Effector memory CD8-positive, alpha-beta T cell (primary cell): ENCODE data around the gene NF1.
"Not testable (repeated sequence)": the region's sequence is repeated elsewhere in the genome, so short reads cannot be mapped to it uniquely, and the experiment has no call there.

Experiments
- ATAC-seq: fragments of 150-1000 bp; cut with Tn5 transposase; replicated peaks from 2 replicates; pipeline ENCODE4 v1.10.0; 2021; ENCODE audit warnings: mild to moderate bottlenecking, moderate library complexity
- DNase-seq, 3 experiments: peaks; one replicate each; pipeline ENCODE4 v3.0.0; 2021
- H3K27ac Mint-ChIP-seq, 2 donors: one replicate each; pipeline ENCODE4 v1.8.0; 2022; ENCODE audit warnings: mild to moderate bottlenecking in 2 of 2, mixed read lengths in 2 of 2, moderate library complexity in 2 of 2
- H3K27me3 Mint-ChIP-seq, 2 donors: one replicate each; pipeline ENCODE4 v1.8.0; 2022; ENCODE audit warnings: mixed read lengths in 2 of 2
- H3K36me3 Mint-ChIP-seq: one replicate; pipeline ENCODE4 v1.8.0; 2022; ENCODE audit warnings: mild to moderate bottlenecking, moderate library complexity, mixed read lengths; ENCODE audit not compliant: insufficient read depth
- H3K4me1 Mint-ChIP-seq, 2 donors: one replicate each; pipeline ENCODE4 v1.8.0; 2022; ENCODE audit warnings: low read depth in 2 of 2, mixed read lengths in 2 of 2
- H3K4me3 Mint-ChIP-seq, 2 donors: one replicate each; pipeline ENCODE4 v1.8.0; 2022; ENCODE audit warnings: mild to moderate bottlenecking in 2 of 2, mixed read lengths in 2 of 2, moderate library complexity in 2 of 2
- H3K9me3 Mint-ChIP-seq, 2 donors: one replicate each; pipeline ENCODE4 v1.8.0; 2022; ENCODE audit warnings: mixed read lengths in 2 of 2

The NF1 gene

GRCh38 chr17:31061678-31062077 lies 33.1 kb upstream of the NF1 start:
- no peak for DNase-seq
- H3K4me3 Mint-ChIP-seq, result no peak overlapping the region
- H3K27me3 Mint-ChIP-seq, result no peaks in the 10 kb centered on the region
- H3K36me3 Mint-ChIP-seq, result no peaks in the 10 kb centered on the region
- H3K9me3 Mint-ChIP-seq, result no peaks in the 10 kb centered on the region
- no peak for ATAC-seq
- peaks cover 0 to 6% of the 10 kb centered on the region in 2 donors for H3K4me1 Mint-ChIP-seq
- no peak overlapping the region for H3K27ac Mint-ChIP-seq

GRCh38 chr17:31062346-31062745 lies 32.4 kb upstream of the NF1 start:
- Mint-ChIP-seq H3K9me3 (no peaks in the 10 kb centered on the region), H3K27ac (no peak overlapping the region), H3K4me1 (peaks cover 0 to 6% of the 10 kb centered on the region in 2 donors), H3K27me3 (no peaks in the 10 kb centered on the region), H3K4me3 (no peak overlapping the region), H3K36me3 (no peaks in the 10 kb centered on the region)
- DNase-seq, result no peak
- no peak for ATAC-seq

- Mint-ChIP-seq H3K27me3 (no peaks in the 10 kb centered on the region), H3K4me3 (no peak overlapping the region), H3K27ac (no peak overlapping the region), H3K36me3 (peaks cover 3% of the 10 kb centered on the region), H3K9me3 (no peaks in the 10 kb centered on the region), H3K4me1 (peaks cover 0 to 6% of the 10 kb centered on the region in 2 donors)
- DNase-seq (no peak), ATAC-seq (no peak)
Observed at GRCh38 chr17:31064707-31065106, 30.1 kb upstream of the NF1 start.

- no peak for ATAC-seq
- no peak for DNase-seq
Observed at GRCh38 chr17:31067691-31068184, 27.0 kb upstream of the NF1 start.

GRCh38 chr17:31068291-31068690 lies 26.5 kb upstream of the NF1 start:
- DNase-seq (peak; percentile 32 to 50 (median 34)), ATAC-seq (peak; percentile 66)
- Mint-ChIP-seq H3K36me3 (peaks cover 3% of the 10 kb centered on the region), H3K4me1 (no peaks in the 10 kb centered on the region), H3K9me3 (no peaks in the 10 kb centered on the region), H3K27ac (no peak overlapping the region), H3K4me3 (no peak overlapping the region), H3K27me3 (no peaks in the 10 kb centered on the region)

More at GRCh38 chr17:31067691-31068184, 27.0 kb upstream of the NF1 start:
- H3K4me3 Mint-ChIP-seq, result no peak overlapping the region
- no peaks in the 10 kb centered on the region for H3K9me3 Mint-ChIP-seq
- H3K27ac Mint-ChIP-seq, result no peak overlapping the region
- peaks cover 3% of the 10 kb centered on the region for H3K36me3 Mint-ChIP-seq
- H3K27me3 Mint-ChIP-seq, result no peaks in the 10 kb centered on the region
- no peaks in the 10 kb centered on the region for H3K4me1 Mint-ChIP-seq

- Mint-ChIP-seq H3K36me3 (peaks cover 3% of the 10 kb centered on the region), H3K4me3 (no peak overlapping the region), H3K27ac (no peak overlapping the region), H3K4me1 (no peaks in the 10 kb centered on the region), H3K27me3 (no peaks in the 10 kb centered on the region), H3K9me3 (no peaks in the 10 kb centered on the region)
- DNase-seq (no peak), ATAC-seq (no peak)
Observed at GRCh38 chr17:31072186-31072585, 22.6 kb upstream of the NF1 start.

- ATAC-seq (no peak), DNase-seq (no peak)
- Mint-ChIP-seq H3K36me3 (peaks cover 3% of the 10 kb centered on the region), H3K27me3 (no peaks in the 10 kb centered on the region), H3K9me3 (no peaks in the 10 kb centered on the region), H3K27ac (no peak overlapping the region), H3K4me1 (no peaks in the 10 kb centered on the region), H3K4me3 (no peak overlapping the region)
Observed at GRCh38 chr17:31073411-31073810, 21.4 kb upstream of the NF1 start.

GRCh38 chr17:31074772-31075555 lies 19.8 kb upstream of the NF1 start:
- H3K9me3 Mint-ChIP-seq, result no peaks in the 10 kb centered on the region
- no peaks in the 10 kb centered on the region for H3K36me3 Mint-ChIP-seq
- H3K4me3 Mint-ChIP-seq, result no peak overlapping the region
- no peak overlapping the region for H3K27ac Mint-ChIP-seq
- H3K27me3 Mint-ChIP-seq, result no peaks in the 10 kb centered on the region
- DNase-seq (no peak), ATAC-seq (no peak)
- no peaks in the 10 kb centered on the region for H3K4me1 Mint-ChIP-seq

- no peaks in the 10 kb centered on the region for H3K27me3 Mint-ChIP-seq
- no peak overlapping the region for H3K4me3 Mint-ChIP-seq
- H3K4me1 Mint-ChIP-seq, result no peaks in the 10 kb centered on the region
- H3K36me3 Mint-ChIP-seq, result no peaks in the 10 kb centered on the region
- no peak for ATAC-seq
- DNase-seq, result no peak
- H3K9me3 Mint-ChIP-seq, result no peaks in the 10 kb centered on the region
- peak overlapping the region in 1 of 2 donors; percentile 20 for H3K27ac Mint-ChIP-seq
Observed at GRCh38 chr17:31078290-31078689, 16.5 kb upstream of the NF1 start.

- no peaks in the 10 kb centered on the region for H3K27me3 Mint-ChIP-seq
- H3K27ac Mint-ChIP-seq, result no peak overlapping the region
- no peaks in the 10 kb centered on the region for H3K4me1 Mint-ChIP-seq
- no peaks in the 10 kb centered on the region for H3K36me3 Mint-ChIP-seq
- no peak overlapping the region for H3K4me3 Mint-ChIP-seq
- no peak for ATAC-seq
- H3K9me3 Mint-ChIP-seq, result no peaks in the 10 kb centered on the region
- DNase-seq, result no peak
Observed at GRCh38 chr17:31079731-31080130, 15.0 kb upstream of the NF1 start.

- H3K4me1 Mint-ChIP-seq, result no peaks in the 10 kb centered on the region
- H3K9me3 Mint-ChIP-seq, result no peaks in the 10 kb centered on the region
- H3K27ac Mint-ChIP-seq, result no peak overlapping the region
- no peak overlapping the region for H3K4me3 Mint-ChIP-seq
- no peaks in the 10 kb centered on the region for H3K27me3 Mint-ChIP-seq
- DNase-seq (no peak), ATAC-seq (no peak)
- no peaks in the 10 kb centered on the region for H3K36me3 Mint-ChIP-seq
Observed at GRCh38 chr17:31085563-31085962, 9.2 kb upstream of the NF1 start.

- Mint-ChIP-seq H3K27ac (no peak overlapping the region), H3K9me3 (no peaks in the 10 kb centered on the region), H3K4me3 (no peak overlapping the region), H3K36me3 (no peaks in the 10 kb centered on the region), H3K4me1 (no peaks in the 10 kb centered on the region), H3K27me3 (no peaks in the 10 kb centered on the region)
- ATAC-seq, result no peak
- DNase-seq, result no peak
Observed at GRCh38 chr17:31089471-31089870, 5.3 kb upstream of the NF1 start.

GRCh38 chr17:31090650-31091049 lies 4.1 kb upstream of the NF1 start:
- not testable (repeated sequence) for H3K27me3 Mint-ChIP-seq, H3K4me3 Mint-ChIP-seq, H3K27ac Mint-ChIP-seq, ATAC-seq, H3K36me3 Mint-ChIP-seq, H3K4me1 Mint-ChIP-seq, H3K9me3 Mint-ChIP-seq, DNase-seq

GRCh38 chr17:31092475-31093064 lies 2.2 kb upstream of the NF1 start:
- H3K36me3 Mint-ChIP-seq, result peaks cover 7% of the 10 kb centered on the region
- H3K27me3 Mint-ChIP-seq, result no peaks in the 10 kb centered on the region
- H3K27ac Mint-ChIP-seq, result no peak overlapping the region
- ATAC-seq, result no peak
- no peaks in the 10 kb centered on the region for H3K9me3 Mint-ChIP-seq
- H3K4me1 Mint-ChIP-seq, result peaks cover 10 to 11% of the 10 kb centered on the region in 2 donors
- no peak for DNase-seq
- H3K4me3 Mint-ChIP-seq, result no peak overlapping the region
